ENCODE measurements around the gene AFG3L2.
"Not testable (repeated sequence)": the region's sequence is repeated elsewhere in the genome, so short reads cannot be mapped to it uniquely, and the experiment has no call there.

Gene AFG3L2

DNA sequence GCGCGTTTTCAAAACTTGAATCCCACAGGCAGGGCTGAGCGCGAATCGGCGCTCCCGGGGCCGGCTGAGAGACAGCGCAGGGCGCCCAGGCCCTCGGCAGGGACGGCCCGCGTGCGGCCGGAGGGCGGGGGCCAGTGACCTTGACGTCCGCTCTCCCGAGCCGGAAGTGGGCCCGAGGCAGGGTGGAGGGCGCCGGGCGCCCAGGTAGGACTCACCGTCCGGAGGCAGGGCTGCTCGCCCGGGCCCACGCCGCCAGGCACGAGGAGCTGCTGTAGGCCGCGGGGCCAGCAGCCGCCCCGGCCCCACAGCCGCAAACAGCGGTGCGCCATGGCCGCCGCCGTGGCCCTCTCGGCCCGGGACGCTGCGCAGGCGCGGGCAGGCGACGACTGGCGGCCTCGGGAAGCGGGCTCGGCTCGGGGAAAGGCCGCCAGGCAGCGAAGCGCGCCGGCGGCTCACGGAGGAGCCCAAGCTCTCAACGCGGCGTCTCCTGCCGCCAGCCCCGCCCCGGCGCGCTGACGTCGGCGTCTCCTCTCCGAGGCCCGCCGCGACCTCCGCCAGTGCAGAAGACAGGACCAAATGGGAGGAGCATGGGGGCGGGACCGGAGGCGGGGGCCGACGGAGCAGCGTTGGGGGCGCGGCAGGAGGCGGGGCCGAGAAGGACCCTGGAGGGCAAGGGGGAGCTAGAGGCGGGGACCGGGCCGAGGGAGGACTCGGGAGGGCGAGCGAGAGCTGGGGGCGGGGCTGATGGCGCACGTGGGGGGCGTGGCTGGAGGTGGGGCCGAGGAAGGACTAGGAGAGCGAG, at the start of gene AFG3L2:
Gene AFG3L2, minus strand, starts transcription at position 474 of the 802 bp plus-strand sequence. Its CDS starts 145 bp downstream, at position 329.
- DNase-seq: peak; percentile 100

DNA sequence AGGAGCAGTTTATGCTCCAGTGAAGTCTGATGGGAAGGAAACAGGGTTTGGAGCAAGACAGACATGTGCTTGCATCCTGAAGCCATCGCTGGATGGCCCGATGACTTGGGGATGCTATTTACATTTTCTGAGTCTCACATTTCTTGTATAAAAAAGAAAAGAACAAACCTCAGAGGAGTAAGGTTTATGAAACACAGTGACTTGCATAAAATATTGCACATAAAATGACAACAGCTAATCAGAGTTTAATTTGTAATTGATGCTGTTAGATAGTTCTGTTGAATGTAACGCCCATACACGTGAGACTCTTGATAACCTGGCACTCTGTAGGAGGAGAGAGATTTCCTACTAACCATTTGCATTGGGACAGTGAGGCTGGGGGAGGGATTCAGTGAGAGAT, 47.2 kb upstream of the AFG3L2 start:
- DNase-seq: no peak

DNA sequence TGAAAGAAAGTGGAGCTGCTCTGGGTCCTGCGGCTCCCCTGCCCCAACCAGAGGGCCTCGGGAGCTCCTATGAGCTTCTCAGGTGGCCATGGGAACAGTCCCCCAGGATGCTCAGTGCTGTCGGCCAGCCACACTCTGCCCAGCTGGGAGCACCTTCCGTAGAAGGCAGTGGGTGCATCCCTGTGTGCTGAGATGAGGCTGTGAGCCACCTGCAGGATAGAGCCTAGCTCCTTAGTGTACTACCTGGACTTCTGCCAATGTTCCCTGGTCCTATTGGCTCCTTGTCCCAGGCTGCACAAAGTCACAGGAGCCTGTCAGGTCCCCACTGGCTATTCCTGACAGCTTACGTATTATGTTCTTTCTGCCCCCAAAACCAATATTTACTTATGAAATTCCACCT, 46.8 kb upstream of the AFG3L2 start:
- DNase-seq: no peak

DNA sequence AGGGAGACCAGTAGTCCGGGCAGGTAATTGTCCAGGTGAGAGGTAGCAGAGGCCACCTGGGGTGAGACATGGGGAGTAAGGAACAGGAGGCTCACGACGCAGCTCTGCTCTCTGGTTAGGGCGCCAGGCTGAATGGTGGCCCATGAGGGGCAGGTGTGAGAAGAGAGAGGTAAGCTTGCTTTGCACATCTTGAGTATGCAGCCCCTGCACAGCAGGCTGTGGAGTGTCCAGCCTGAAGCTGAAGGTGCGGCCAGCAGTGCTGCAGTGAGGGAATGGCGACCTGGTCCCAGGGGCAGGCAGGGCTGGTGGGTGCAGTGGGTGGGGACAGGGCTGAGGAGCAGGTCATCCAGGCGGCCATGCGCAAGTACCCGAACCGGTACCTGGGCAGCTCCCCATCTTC, 46.4 kb upstream of the AFG3L2 start:
- no peak for DNase-seq

DNA sequence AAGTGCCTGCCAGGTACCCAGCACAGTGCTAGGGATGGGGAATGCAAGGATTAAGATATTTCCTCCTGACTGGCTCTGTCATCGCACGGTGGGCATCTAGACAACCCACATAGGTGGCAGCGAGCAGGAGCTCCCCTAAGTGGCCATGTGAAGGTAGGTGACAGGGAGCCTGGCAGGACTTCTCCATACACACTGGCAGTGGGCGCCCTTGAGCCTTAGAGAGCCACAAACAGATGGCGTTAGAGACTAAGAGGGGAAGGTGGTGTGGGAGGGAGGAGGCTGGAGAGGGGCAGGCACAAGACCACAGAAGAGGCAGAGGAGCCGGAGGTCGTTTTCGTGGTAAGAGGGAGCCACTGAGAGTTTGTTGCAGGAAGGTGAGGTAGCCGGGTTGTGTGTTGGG, 45.9 kb upstream of the AFG3L2 start:
- DNase-seq: peak; percentile 21

DNA sequence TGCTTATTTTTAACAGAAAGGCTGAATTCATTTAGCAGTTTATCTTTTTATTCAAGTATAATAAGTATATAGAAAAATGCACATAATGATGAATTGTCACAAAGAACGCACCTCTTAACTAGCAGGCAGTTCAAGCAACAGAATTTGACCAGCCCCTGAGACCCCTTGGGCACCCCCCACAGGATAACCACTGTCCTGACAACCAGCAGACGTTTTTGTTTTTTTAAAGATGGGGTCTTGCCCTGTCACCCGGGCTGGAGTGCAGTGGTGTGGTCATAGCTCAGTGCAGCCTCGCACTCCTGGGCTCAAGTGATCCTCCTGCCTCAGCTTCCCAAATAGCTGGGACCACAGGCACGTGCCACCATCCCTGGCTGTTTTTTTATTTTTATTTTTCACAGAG, 44.7 kb upstream of the AFG3L2 start:
- no peak for DNase-seq

DNA sequence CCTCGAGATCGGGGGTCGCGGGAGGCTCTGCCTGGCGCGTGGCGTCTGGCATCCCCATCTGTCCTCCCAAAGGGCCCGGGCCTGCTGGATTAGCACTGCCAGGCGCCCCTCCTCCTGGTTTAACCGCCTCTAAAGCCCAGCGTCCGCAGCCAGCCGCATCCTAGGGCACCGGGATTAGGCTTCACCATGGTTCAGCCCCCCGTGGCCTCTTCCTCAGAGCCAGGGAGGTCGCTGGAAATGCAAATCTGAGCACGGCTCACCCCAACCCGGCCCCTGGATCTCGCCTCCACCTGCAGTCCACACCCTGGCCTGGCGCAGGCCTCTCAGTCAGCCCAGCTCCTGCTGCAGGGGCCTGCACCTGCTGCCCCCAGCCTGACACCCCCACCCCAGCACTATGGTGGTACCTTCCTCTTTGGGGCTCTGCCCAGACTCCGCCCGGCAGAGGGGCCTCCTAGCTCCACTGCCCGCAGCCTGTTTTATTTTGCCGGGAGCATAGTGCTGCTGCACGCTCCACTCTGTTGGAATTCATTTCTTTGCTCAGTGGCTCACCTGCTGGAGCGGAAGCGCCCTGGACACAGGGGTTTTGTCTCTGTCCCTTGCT, 43.9 kb upstream of the AFG3L2 start:
- no peak for DNase-seq

DNA sequence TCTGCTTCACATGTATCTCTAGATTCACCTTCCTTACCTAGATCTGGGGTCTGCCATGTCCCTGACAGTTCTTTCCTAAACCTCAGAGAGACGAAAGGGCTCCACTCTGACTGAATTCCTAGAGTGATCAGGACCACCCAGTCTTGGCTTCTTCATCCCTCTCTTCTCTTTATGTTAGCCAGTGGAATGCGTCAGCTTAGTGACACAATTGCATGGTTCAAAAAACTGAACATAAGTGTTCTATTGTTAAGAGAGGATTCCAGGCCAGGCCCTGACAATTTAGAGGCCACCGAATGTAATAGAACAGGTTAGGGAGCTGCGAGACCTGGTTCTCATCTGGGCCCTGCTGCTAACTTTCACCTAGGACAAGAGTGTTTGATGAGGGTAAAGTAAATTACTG, 40.7 kb upstream of the AFG3L2 start:
- no peak for DNase-seq

DNA sequence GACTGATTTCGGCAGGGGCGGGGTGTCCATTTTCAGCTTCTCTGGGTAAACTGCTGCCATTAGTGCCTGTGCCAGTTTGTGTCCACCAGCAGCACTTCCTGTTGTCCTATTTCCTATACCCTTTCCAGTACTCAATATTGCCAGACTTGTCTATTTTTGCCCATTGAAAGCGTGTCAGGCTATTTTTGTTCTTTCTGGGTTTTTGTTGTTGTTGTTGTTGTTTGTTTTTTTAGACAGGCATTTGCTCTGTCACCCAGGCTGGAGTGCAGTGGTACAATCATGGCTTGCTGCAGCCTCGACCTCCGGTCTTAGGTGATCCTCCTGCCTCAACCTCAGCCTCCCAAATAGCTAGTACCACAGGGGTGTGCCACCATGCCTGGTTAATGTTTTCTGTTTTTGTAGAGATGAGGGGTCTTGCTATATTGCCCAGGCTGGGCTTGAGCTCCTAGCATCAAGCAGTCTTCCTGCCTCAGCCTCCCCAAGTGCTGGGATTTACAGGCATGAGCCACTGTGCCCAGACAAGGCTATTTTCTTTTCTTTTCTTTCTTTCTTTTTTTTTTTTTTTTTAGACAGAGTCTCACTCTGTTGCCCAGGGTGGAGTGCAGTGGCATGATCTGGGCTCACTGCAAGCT, 39.2 kb upstream of the AFG3L2 start:
- DNase-seq: no peak

DNA sequence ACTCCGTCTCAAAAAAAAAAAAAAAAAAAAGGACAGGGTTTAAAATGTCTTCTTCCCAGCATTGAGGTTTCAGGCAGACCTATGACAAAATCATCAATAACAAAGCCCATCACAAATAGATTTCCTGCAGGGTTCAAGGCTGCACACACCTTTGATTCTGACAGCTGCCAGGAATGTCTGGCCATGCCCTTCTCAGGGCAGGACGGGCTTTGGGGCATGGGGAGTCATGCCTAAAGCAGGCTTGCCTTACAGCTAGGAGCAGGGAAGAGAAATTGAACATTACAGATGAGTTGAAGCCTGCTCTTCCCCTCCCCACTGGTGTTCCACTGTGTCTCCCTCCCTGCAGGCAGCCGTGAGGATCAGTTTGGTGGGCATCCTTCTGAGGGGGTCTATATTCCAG, 34.4 kb upstream of the AFG3L2 start:
- no peak for DNase-seq

DNA sequence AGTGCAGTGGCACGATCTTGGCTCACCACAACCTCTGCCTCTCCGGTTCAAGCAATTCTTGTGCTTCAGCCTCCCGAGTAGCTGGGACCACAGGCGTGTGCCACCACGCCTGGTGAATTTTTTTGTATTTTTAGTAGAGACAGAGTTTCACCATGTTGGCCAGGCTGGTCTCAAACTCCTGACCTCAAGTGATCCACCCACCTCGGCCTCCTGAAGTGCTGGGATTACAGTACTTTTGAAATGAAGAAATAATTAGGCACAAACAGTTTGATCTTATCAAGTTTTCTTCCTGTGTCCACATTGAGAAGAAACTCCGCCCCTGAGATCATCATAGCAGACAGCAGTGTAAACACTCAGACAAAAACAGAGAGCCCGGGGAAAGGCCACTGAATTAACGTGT, 33.7 kb upstream of the AFG3L2 start:
- DNase-seq: not testable (repeated sequence)

DNA sequence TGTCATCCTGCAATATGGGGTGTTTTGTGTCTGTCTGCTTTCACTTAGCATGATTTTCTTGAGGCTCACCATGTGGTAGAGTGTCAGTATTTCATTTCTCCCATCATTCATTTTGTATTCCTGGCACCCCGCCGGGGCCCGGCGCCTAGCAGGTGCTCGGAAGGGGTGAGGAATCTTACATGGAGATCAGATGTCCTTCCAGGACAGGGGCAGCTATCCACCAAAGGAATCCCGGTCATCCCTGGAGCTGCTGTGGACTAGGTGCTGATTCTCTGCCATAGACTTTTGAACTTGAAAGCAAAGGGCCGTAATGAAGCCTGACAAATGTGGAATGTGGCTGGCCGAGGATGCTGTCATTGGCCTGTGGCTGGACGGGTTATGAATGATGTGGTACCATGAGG, 33.1 kb upstream of the AFG3L2 start:
- DNase-seq: no peak

DNA sequence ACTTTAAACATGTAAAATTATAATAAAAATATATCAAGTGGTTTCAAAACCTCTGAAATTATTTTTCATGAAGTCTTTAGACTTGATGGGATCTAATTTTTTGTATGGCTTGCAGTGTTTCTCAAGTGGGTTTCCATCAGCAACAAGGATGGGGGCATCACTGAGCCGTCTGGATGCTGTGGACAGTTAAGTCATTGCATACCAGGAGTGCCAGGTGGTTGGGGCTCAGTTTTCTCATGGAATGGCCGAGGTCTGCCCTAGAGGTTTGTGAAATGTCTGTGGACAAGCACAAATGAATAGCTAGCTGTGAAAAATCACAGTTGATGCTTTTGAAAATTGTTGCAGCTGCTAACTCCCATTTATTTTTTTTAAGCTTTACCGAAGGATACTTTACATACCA, 32.4 kb upstream of the AFG3L2 start:
- DNase-seq: no peak

DNA sequence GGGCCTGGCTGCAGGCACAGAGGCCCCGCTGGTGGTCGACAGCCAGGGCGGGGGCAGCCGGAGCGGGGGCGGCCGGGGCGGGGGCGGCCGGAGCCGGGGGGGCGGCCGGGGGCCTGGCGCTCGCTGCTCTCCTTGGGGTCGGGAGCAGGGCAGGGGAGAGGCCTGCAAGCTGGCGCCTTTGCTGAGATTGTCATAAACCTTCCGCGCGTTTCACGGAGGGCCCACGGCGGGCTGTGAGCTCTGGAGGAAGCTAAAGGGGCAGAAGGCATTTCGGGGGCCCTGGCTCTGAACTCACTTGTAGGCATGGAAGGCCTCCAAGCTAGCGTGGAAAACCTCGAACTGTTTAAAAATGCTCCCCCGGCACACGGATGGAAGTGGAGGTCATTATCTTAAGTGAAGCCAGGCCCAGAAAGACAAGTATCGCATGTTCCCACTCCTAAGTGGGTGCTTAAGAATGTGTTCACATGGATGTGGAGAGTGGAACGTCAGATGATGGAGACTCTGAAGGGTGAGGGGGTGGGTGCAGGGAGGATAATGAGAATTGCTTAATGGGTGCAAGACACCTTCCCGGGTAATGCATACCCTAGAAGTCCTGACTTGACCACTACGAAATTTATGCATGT, 31.3 kb upstream of the AFG3L2 start:
- no peak for DNase-seq

DNA sequence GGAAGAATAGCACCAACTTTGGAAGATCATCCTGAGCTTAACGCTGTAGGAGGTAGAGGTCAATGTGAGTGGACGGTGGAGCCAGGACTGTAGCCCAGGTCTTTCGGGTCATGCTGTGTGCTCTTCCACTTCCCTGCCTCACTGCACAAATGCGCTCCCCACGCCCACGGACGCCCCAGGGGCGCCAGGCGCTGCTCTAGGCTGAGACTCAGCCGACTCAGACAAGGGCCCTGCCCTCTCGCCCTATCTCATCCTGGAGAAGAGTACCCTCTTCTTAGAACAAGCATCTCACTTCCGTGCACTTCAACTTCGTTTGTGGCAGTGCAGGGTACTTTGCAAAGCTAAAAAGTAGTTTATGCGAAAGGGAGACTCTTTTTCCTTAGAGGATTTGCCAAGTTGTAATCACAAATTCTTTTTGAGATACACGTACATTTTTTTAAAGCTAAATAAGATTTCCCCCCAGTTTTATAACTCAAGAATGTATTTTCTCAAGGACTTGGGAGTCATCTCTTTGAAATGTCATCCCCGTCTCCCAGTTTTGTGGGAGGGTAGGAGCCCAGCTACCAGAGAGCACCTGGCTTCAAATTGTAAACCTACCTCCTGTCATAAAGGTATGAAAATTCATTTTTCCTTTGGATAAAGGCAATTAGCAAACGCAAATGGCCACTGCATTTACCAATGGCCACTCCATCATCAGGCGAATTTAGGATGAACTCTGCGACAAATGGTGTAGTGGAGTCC, 29.5 kb upstream of the AFG3L2 start:
- DNase-seq: no peak

DNA sequence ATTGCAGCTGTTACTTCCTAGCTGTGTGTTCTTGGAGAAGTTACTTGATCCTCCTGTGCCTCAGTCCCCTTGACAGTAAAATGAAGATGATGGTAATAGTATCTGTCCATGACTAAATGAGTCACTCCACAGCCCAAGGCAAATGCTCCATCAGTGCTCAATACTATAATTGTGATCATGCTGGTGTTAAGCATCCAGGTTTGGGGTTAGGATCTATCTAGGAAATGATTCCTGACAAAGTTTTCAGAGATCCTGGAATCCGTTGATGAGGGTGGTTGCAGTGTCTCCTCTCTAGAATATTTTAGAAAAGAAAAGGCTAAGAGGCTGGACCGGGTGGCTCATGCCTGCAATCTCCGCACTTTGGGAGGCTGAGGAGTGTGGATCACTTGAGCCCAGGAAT, 28.0 kb upstream of the AFG3L2 start:
- DNase-seq: no peak

DNA sequence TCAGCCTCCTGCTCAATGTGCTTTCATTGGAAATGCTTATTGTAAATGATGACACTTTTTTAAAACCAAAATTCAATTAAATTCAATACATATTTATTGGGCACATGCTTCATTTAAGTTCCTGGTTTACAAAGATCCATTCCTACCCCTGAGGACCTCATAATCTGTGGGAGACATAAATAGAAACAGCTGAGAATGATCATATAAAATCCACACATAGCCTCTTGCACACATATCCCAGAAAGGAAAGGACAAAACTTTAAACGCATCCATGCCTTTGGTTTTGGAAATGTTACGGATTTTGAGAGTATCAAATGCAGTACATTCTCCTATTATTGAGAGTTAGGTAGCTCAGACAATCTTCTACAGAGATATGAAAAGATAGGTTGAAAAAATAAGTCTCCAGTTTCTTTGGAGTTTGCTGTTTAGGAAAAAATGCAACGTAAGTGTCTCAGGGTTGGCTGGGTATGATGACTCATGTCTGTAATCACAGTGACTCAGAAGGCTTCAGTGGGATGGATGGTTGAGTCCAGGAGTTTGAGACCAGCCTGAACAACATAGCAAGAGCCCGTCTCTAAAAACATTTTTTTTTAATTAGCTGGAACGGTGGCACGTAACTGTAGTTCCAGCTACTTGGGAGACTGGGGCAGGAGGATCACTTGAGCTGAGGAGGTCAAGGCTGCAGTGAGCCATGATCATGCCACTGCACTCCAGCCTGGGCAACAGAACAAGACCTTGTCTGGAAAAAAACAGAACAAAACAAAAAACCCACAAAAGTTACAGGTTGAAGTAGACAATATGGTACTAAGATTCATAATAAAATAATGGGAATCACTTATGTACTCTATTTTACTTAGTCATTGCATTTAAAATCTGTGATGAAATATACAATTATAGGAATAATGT, 26.8 kb upstream of the AFG3L2 start:
- peak; percentile 57 for DNase-seq

DNA sequence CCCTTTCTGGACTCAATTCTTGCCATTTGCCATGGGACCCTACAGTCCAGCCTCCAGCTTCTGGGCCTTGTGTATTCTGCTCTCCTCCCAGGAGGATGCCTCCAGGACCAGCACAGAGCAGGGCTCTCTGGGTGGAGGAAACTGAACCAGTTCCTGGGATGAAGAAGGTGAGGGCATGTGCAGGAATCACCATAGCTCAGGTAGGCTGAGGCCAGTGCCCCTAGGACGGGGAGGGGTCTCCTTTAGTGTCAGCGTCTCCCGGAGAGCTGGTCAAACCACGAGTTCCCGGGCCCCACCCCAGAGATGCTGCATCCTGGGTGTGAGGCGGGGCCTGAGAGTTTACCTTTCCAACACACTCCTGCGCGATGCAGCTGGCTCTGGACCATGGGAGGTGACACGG, 24.9 kb upstream of the AFG3L2 start:
- no peak for DNase-seq

DNA sequence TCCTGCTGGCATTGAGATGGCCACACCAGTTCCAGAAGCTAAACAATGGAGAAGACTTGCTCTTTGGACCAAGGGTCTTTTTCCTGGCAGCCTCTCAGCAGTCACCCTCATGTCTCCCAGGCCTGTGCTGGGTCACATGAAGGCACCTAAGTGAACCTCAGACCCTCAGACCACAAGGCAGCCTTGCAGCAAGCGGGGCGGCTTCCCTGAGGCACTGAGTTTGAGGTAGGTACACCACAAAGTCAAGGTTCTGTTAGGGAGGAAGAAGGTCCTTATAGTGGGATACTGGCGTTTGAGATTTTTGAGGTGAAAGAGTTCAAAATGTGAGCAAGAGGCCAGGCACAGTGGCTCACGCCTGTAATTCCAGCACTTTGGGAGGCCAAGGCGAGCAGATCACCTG, 22.2 kb upstream of the AFG3L2 start:
- DNase-seq: no peak

DNA sequence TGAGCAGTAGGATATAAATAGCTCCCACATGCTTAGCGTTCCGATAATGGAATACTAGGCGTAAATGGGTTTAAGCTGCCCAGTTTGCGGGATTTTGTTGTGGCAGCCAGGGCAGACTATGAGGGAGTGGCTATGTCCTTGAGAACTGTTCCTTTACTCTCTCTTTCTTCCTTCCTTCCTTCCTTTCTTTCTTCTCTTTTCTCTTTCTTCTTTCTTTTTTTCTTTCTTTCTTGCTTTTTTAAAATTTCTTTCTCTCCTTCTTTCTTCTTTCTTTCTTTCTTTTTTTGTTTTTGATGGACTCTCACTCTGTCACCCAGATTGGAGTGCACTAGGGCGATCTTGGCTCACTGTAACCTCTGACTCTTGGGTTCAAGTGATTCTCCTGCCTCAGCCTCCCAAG, 21.6 kb upstream of the AFG3L2 start:
- DNase-seq: no peak

DNA sequence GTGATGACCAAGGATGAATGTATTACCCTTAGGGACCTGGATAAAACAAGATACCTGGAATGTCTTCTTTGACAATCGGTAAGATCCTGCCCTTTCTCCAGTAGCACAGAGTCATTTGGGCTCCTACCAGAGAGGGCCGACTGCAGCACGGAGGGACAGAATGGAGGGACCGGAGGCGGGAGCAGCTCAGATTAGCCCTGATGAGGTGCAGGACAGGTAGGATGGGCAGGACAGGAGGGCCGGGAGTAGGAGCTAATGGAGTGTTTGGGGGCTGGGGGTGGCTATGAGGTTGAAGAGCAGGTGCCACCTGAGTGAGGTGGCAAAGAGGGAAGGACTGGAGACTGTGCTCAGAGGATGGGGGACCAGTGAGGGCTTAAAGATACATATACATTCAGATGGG, 20.8 kb upstream of the AFG3L2 start:
- no peak for DNase-seq

DNA sequence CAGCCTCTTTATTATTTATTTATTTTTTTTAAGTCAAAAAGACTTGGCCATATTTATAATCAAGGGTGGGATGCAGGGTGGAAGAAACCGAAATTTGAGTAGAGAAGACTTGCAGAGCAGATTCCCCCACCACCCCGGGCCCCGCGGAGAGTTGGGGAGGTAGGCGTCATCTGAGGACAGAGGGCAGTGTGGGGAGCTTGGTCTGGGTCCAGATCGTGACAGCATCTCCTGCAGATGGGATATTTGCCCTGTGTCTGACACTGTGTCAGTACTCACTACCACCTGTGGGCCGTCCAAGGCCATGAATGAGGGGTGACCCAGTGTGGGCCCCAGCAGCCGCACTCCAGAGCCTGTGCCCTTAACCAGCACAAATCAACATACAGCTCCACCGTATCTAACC, 20.2 kb upstream of the AFG3L2 start:
- no peak for DNase-seq

Measured in activated CD4-positive, alpha-beta T cell treated with anti-CD3 and anti-CD28 coated beads, Interleukin-2, amount 50 U/mL, for 16 hours (primary cell).